ENCODE measurements around the gene RAB21. TPM values are rescaled to one million over a fixed set of nuclear protein-coding genes. Genes with fewer than 3 reads are reported as not detected.

Gene RAB21
- total RNA-seq, 1 experiment from 2014 or later: 53.0 TPM

- Histone ChIP-seq H2AFZ (ENCODE audit: low read length) (no peak overlapping the region), H3K18ac (ENCODE audit: insufficient read length, low read depth, low read length) (no peak overlapping the region), H3K4ac (ENCODE audit: low read depth, low read length) (no peak overlapping the region), H3K14ac (ENCODE audit: insufficient read depth, low read length) (no peak overlapping the region), H2BK20ac (ENCODE audit: low read depth, low read length, poor library complexity, severe bottlenecking) (no peak overlapping the region), H3K27ac (ENCODE audit: insufficient read length, low read depth, low read length) (no peak overlapping the region), H3K23me2 (ENCODE audit: insufficient read length, low read depth, low read length, poor library complexity, severe bottlenecking) (no peaks in the 10 kb centered on the region), H3K27me3 (ENCODE audit: insufficient read depth, low read length) (no peaks in the 10 kb centered on the region), H2AK5ac (ENCODE audit: insufficient read length, low read length) (no peak overlapping the region), H4K5ac (ENCODE audit: insufficient read length, low read depth, low read length) (no peak overlapping the region), H3K9me3 (ENCODE audit: control insufficient read depth, low read depth, low read length) (no peaks in the 10 kb centered on the region), H3K23ac (ENCODE audit: insufficient read length, low read depth, low read length) (no peak overlapping the region), H4K91ac (ENCODE audit: insufficient read length, low read depth, low read length) (no peak overlapping the region), H4K20me1 (ENCODE audit: control insufficient read depth, insufficient read depth, insufficient read length) (no peaks in the 10 kb centered on the region), H3T11ph (ENCODE audit: low read length) (no peak overlapping the region), H2BK15ac (ENCODE audit: low read depth, low read length) (no peak overlapping the region), H3K4me2 (ENCODE audit: insufficient read depth, insufficient read length, low read length) (no peak overlapping the region), H4K8ac (replicated peaks; ENCODE audit: insufficient read length, low read depth, low read length) (no peak overlapping the region), H3K56ac (ENCODE audit: insufficient read length, low read depth, low read length) (no peak overlapping the region), H3K79me1 (ENCODE audit: insufficient read depth, low read depth, low read length, poor library complexity, severe bottlenecking) (no peaks in the 10 kb centered on the region), H2BK5ac (ENCODE audit: insufficient read length, low read length) (no peak overlapping the region), H3K9ac (ENCODE audit: extremely low read depth, insufficient read length, low read length) (no peak overlapping the region), H3K4me1 (ENCODE audit: insufficient read depth, low read length) (no peaks in the 10 kb centered on the region), H2BK12ac (ENCODE audit: insufficient read length, low read depth, low read length) (no peak overlapping the region), H3K79me2 (ENCODE audit: insufficient read depth, low read length) (no peaks in the 10 kb centered on the region), H2BK120ac (ENCODE audit: low read depth, low read length, poor library complexity, severe bottlenecking) (no peak overlapping the region)
- no peak overlapping the region for H3K4me3 Mint-ChIP-seq
- no peak for DNase-seq
- H3K27me3 Mint-ChIP-seq (ENCODE audit: low read depth): no peaks in the 10 kb centered on the region
- H3K4me1 Mint-ChIP-seq: peaks cover 9 to 14% of the 10 kb centered on the region in 2 experiments; a peak in 3 of 4 replicates
- no peak for TF ChIP-seq CTCF (conservative IDR thresholded peaks at IDR 0.05)
- H3K36me3 Mint-ChIP-seq (ENCODE audit: insufficient read depth in 1 of 3, low read depth in 3 of 3): peaks cover 0 to 15% (median 6%) of the 10 kb centered on the region in 3 experiments; a peak in 5 of 7 replicates
- H3K9me3 Mint-ChIP-seq: peaks cover 12 to 18% of the 10 kb centered on the region in 2 experiments
- no peak overlapping the region for H3K27ac Mint-ChIP-seq
- no CpG with 5 or more reads among the region's 1 CpG for WGBS (ENCODE audit: extremely low coverage, insufficient read length, low lambda C conversion rate)
These were observed 46.0 kb upstream of the RAB21 start for GRCh38 chr12:71708658-71709057.

All from H9 (cell line).